GM18951 (cell line): ENCODE measurements around the gene TELO2.

Source experiments
- POLR2A ChIP-seq: IDR thresholded peaks from 4 replicates; pipeline ENCODE4 v1.6.1; 2011; ENCODE audit warnings: mild to moderate bottlenecking; ENCODE audit not compliant: insufficient read length, insufficient read depth; ENCODE audit errors: extremely low read depth
- in situ Hi-C: fragments of 300-500 bp; cut with MboI; formaldehyde crosslinking; loops from one replicate; pipeline ENCODE4 v1.12.0; 2022; ENCODE audit warnings: low sequenced_read_pairs, mixed read lengths, inconsistent platforms; ENCODE audit not compliant: unreplicated experiment

The TELO2 gene

DNA sequence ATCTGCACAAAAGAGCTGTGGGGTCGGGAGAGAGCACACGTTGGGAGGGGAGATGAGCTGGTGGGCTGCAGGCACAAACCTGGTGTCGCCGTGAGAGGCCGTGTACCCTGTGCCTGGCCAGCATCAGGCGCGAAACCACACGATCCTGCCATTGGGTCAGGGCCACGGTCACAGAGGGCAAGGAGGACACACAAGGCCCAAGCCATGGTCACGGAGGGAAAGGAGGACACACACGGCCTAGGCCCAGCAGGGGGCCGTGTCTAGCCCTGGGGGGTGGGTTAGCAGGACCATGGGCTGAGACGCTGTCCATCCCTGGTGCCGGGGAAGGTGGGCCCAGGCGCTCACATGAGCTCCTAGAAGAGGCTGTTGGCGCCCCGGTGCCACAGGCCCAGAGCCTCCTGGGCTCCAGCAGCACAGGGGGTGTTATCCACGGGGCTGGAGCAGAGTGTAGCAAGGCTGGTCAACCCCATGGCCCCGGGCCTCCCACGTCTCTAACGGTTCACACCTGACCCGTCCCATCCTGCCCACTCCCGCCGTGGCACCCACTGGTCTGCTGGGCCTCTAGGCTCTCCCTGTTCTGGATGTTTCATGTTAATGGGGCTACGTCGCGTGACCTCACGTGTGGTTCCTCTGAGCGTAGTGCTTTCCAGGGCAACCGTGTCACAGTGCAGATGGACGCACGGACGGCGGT, 41.3 kb upstream of the TELO2 start:
- TF ChIP-seq POLR2A, result no peak

GRCh38 chr16:1452530-1452929, 40.6 kb upstream of the TELO2 start:
- TF ChIP-seq POLR2A, result no peak
- in situ Hi-C loops, result no loop called here

More for the DNA sequence above, 41.3 kb upstream of the TELO2 start:
- in situ Hi-C loops, result no loop called here

DNA sequence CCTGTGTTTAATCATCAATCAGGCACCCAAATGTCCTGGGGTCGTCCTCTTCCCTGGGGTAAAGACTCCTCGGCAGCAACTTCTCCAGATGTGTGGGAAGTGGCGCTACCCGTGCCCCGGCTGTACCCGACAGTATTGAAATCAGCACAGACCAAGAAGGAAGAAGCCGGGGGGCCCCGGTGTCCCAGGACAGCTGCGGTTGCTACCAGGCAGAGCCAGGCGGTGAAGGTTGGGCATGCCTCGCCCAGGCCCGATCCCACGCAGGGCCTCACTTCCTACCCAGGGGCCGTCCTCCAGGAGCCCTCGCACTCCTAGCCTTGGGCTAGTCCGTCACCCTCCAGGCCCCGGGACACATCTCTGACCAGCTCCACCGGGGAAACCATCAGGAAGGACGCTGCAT, 39.8 kb upstream of the TELO2 start:
- in situ Hi-C loops, result no loop called here
- no peak for TF ChIP-seq POLR2A

DNA sequence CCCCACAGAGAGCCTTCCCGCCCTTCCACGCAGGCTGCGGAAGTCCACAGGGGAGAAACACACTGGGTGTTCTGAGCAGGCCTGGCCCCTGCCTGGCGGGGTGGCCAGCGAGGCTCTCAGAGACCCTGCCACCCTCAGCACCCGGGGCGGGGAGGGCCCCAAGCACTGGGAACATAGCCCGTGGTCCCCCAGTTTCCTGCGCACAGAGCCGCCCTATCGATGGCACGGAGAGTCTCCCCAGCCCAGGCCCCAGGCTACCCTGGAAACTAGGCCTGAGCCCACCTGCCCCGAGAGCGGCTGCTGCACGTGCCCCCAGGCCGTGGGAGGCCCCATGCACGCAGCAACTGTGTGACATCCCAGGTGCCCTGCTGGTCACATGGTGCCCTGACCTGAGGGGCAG, 38.6 kb upstream of the TELO2 start:
- in situ Hi-C loops, result no loop called here
- TF ChIP-seq POLR2A, result no peak

DNA sequence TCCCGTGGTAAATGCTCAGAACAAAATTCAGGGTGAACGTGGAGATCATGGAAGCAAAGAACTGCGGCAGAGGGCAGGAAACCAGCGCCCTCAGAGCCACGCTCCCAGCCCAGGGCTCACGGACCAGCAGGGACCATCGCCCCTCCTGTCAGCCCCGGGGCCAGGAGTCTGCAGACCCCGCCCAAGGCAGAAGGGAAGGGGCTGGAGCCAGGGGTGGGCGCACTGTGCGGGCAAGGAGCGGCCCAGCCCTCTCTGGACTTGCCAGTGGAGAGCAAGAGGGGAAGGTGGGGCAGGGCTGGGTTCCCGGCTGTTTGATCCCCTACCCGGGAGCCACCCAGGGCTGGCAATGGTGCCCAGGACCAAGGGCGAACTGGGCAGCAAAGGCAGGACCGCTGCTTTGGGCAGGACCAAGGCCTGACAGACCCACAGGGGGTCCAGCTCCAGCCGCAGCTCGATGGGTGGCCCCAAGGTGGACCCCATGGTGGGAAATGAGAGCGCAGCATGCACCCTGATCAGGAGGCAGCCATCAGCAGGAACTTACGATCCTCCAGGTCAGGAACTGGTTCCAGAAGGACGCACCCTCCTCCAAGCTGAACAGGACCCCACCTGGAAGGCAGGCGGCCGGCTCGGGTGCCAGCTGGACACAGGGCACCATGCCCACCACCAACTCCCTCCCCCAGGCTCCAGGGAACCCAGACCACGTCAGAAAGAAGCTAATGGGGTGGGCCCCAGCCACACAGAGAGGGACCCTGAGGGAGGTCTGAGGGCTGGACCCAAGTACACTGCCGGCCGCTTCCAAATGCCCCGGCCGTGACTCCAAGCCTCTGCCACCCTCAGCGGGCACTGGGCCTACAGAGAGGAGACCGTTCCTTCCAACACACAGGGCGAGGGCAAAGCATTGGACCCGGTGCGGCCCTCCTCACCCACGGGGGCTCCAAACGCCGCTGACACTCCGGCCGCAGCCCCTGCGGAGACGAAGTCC, 37.7 kb upstream of the TELO2 start:
- in situ Hi-C loops, result no loop called here
- TF ChIP-seq POLR2A, result no peak

DNA sequence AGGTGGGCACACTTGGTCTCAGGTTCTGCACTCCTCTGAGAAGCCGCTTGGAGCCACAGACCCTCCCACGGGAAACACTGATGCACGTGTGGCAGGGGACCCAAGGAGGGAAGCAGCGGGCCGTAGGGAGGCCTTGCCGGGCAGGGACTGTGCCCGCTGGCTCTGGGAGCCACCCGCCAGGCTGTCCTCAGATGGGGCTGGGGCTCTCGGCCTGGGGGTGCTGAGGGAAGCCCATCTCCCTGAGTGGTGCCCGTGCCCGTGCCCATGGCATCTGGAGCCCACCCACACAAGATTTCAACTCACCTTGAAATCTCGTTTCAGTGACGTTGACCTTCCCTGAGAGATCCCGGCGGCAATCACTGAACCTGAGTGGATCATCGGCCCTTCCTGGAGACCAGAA, 36.2 kb upstream of the TELO2 start:
- no peak for TF ChIP-seq POLR2A
- in situ Hi-C loops, result no loop called here

- TF ChIP-seq POLR2A, result no peak
- in situ Hi-C loops, result no loop called here
Measured at GRCh38 chr16:1457489-1458245, 35.5 kb upstream of the TELO2 start.

- no peak for TF ChIP-seq POLR2A
- in situ Hi-C loops, result no loop called here
Measured at GRCh38 chr16:1458336-1458976, 34.7 kb upstream of the TELO2 start.

GRCh38 chr16:1458977-1459341, 34.2 kb upstream of the TELO2 start:
- TF ChIP-seq POLR2A, result no peak
- in situ Hi-C loops, result no loop called here

- in situ Hi-C loops, result no loop called here
- no peak for TF ChIP-seq POLR2A
Measured at GRCh38 chr16:1459967-1460366, 33.2 kb upstream of the TELO2 start.

DNA sequence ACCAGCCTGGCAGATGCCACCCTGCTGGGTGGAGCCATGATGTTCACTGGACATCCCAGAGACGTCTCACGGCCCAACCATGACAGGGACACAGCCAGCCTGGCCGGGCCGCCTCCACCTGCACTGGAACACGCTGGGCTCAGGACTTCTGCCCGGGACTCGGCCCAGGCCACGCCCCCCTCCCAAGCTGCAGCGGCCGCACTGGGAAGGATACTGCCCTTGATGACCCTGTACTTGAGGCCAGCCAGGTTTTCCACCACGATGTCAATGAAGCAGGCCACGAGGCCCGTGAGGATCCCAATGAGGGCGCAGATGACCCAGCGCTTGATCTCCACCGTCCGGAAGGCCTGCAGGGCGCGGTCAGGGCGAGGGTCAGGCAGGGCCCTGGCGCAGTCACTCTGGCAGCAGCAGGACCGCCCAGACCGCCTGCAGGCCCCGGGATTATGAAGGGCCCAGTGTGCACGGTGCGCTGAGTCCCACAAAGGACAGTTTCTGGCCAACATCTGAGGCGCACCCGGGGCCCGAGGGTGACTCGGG, 32.5 kb upstream of the TELO2 start:
- in situ Hi-C loops, result no loop called here
- TF ChIP-seq POLR2A, result no peak

GRCh38 chr16:1461146-1461545, 32.0 kb upstream of the TELO2 start:
- no peak for TF ChIP-seq POLR2A
- in situ Hi-C loops, result no loop called here
